ENCODE measurements around the gene SPAG5. TPM values are rescaled to one million over a fixed set of nuclear protein-coding genes. Genes with fewer than 3 reads are reported as not detected.

The SPAG5 gene
- total RNA-seq, 1 donor from 2014 or later = 141 TPM

GRCh38 chr17:28584434-28584833 is 14.4 kb downstream of the SPAG5 start:
- Mint-ChIP-seq H3K4me3 (no peak overlapping the region), H3K36me3 (peaks cover 35% of the 10 kb centered on the region), H3K4me1 (no peaks in the 10 kb centered on the region), H3K27ac (no peak overlapping the region), H3K27me3 (ENCODE audit: insufficient read depth, low read depth) (no peaks in the 10 kb centered on the region), H3K9me3 (no peaks in the 10 kb centered on the region)
- H3K79me2 ChIP-seq (ENCODE audit: low read depth) = peaks cover 9% of the 10 kb centered on the region
- H3K27ac ChIP-seq = no peak overlapping the region
- H3K4me1 ChIP-seq = no peaks in the 10 kb centered on the region
- H4K20me1 ChIP-seq (ENCODE audit: low read depth) = peaks cover 17% of the 10 kb centered on the region
- no peak for DNase-seq (ENCODE audit: low spot score)
- peaks cover 22% of the 10 kb centered on the region for H3K36me3 ChIP-seq
- H2AFZ ChIP-seq (replicated peaks) = no peak overlapping the region
- H3K9ac ChIP-seq = no peak overlapping the region
- H3K27me3 ChIP-seq = no peaks in the 10 kb centered on the region
- peaks cover 8% of the 10 kb centered on the region for H3F3A ChIP-seq (ENCODE audit: low read depth)
- TF ChIP-seq CTCF (IDR thresholded peaks at IDR 0.05) (no peak), EZH2 (IDR thresholded peaks at IDR 0.05) (no peak), EZH2phosphoT487 (IDR thresholded peaks at IDR 0.05) (no peak)
- no peak overlapping the region for H3K4me2 ChIP-seq
- H3K9me3 ChIP-seq (ENCODE audit: low read depth) = no peaks in the 10 kb centered on the region
- no peak overlapping the region for H3K4me3 ChIP-seq

GRCh38 chr17:28582513-28582912 is 16.3 kb downstream of the SPAG5 start:
- peaks cover under 1% of the 10 kb centered on the region for H3K4me1 Mint-ChIP-seq
- H3K27me3 Mint-ChIP-seq (ENCODE audit: insufficient read depth, low read depth) = peaks cover 1% of the 10 kb centered on the region
- H3K9ac ChIP-seq = no peak overlapping the region
- no peak for DNase-seq (ENCODE audit: low spot score)
- no peak overlapping the region for H2AFZ ChIP-seq (replicated peaks)
- H3K4me1 ChIP-seq = no peaks in the 10 kb centered on the region
- no peak overlapping the region for H3K4me2 ChIP-seq
- H3K27ac ChIP-seq = no peak overlapping the region
- peaks cover 21% of the 10 kb centered on the region for H3F3A ChIP-seq (ENCODE audit: low read depth)
- no peak overlapping the region for H3K27ac Mint-ChIP-seq
- H3K79me2 ChIP-seq (ENCODE audit: low read depth) = no peaks in the 10 kb centered on the region
- no peaks in the 10 kb centered on the region for H3K9me3 Mint-ChIP-seq
- no peaks in the 10 kb centered on the region for H3K9me3 ChIP-seq (ENCODE audit: low read depth)
- peaks cover 16% of the 10 kb centered on the region for H3K36me3 ChIP-seq
- H3K4me3 Mint-ChIP-seq = no peak overlapping the region
- H3K4me3 ChIP-seq = no peak overlapping the region
- peaks cover 15% of the 10 kb centered on the region for H4K20me1 ChIP-seq (ENCODE audit: low read depth)
- TF ChIP-seq EZH2phosphoT487 (IDR thresholded peaks at IDR 0.05) (no peak), EZH2 (IDR thresholded peaks at IDR 0.05) (no peak), CTCF (IDR thresholded peaks at IDR 0.05) (no peak)
- H3K36me3 Mint-ChIP-seq = peaks cover 34% of the 10 kb centered on the region
- H3K27me3 ChIP-seq = no peaks in the 10 kb centered on the region

- H3K27me3 Mint-ChIP-seq (ENCODE audit: insufficient read depth, low read depth) = peaks cover 4% of the 10 kb centered on the region
- no peak overlapping the region for H3K27ac Mint-ChIP-seq
- peaks cover 32% of the 10 kb centered on the region for H3K36me3 Mint-ChIP-seq
- H3K4me3 ChIP-seq = no peak overlapping the region
- H3K27ac ChIP-seq = no peak overlapping the region
- H3K27me3 ChIP-seq = peaks cover 3% of the 10 kb centered on the region
- H3K4me1 ChIP-seq = no peaks in the 10 kb centered on the region
- H3K4me3 Mint-ChIP-seq = no peak overlapping the region
- no peak overlapping the region for H3K4me2 ChIP-seq
- no peak overlapping the region for H3K9ac ChIP-seq
- H4K20me1 ChIP-seq (ENCODE audit: low read depth) = peaks cover 22% of the 10 kb centered on the region
- TF ChIP-seq EZH2phosphoT487 (IDR thresholded peaks at IDR 0.05) = no peak
- no peak for TF ChIP-seq EZH2 (IDR thresholded peaks at IDR 0.05)
- TF ChIP-seq CTCF (IDR thresholded peaks at IDR 0.05) = no peak
- H3K9me3 Mint-ChIP-seq = no peaks in the 10 kb centered on the region
- H2AFZ ChIP-seq (replicated peaks) = no peak overlapping the region
- no peaks in the 10 kb centered on the region for H3K79me2 ChIP-seq (ENCODE audit: low read depth)
- H3K36me3 ChIP-seq = peaks cover 15% of the 10 kb centered on the region
- peaks cover 28% of the 10 kb centered on the region for H3F3A ChIP-seq (ENCODE audit: low read depth)
- no peaks in the 10 kb centered on the region for H3K9me3 ChIP-seq (ENCODE audit: low read depth)
- peaks cover 11% of the 10 kb centered on the region for H3K4me1 Mint-ChIP-seq
- no peak for DNase-seq (ENCODE audit: low spot score)
Observed at GRCh38 chr17:28580959-28581358, 17.9 kb downstream of the SPAG5 start.
